Activated B cell treated with CpG ODN at 0.5 μM for 24 hours (primary cell): ENCODE measurements around the gene STX2. TPM values are rescaled to one million over a fixed set of nuclear protein-coding genes. Genes with fewer than 3 reads are reported as not detected.
A peak's percentile ranks its signal among the peaks of the same experiment; 100 is the strongest.
"Not testable (repeated sequence)": the region's sequence is repeated elsewhere in the genome, so short reads cannot be mapped to it uniquely, and the experiment has no call there.

Experiments
- ATAC-seq: fragments of 200-7000 bp; cut with Tn5 transposase; one replicate; pipeline ENCODE4 v1.10.0; 2021; ENCODE audit warnings: low read depth, mild to moderate bottlenecking, moderate library complexity
- CTCF ChIA-PET: fragments of 350-600 bp; sonication (Branson Sonifier 250); formaldehyde crosslinking; loops from one replicate; lab custom pipeline; 2021; ENCODE audit warnings: antibody characterized with exemption; lab: Charles Lee
- POLR2A ChIA-PET: fragments of 350-600 bp; sonication (Branson Sonifier 250); formaldehyde crosslinking; loops from one replicate; lab custom pipeline; 2021; ENCODE audit warnings: antibody characterized with exemption; lab: Charles Lee
- DNase-seq: peaks from one replicate; pipeline ENCODE4 v3.0.0; 2022
- H3K27ac Mint-ChIP-seq: one replicate; pipeline ENCODE4 v1.8.0; 2020; ENCODE audit warnings: mixed read lengths
- H3K27me3 Mint-ChIP-seq: one replicate; pipeline ENCODE4 v1.8.0; 2021; ENCODE audit warnings: mixed read lengths
- H3K36me3 Mint-ChIP-seq: one replicate; pipeline ENCODE4 v1.8.0; 2021; ENCODE audit warnings: low read depth, mixed read lengths
- H3K4me1 Mint-ChIP-seq: one replicate; pipeline ENCODE4 v1.8.0; 2021; ENCODE audit warnings: mixed read lengths
- H3K4me3 Mint-ChIP-seq: one replicate; pipeline ENCODE4 v1.8.0; 2020; ENCODE audit warnings: mild to moderate bottlenecking, mixed read lengths
- H3K9me3 Mint-ChIP-seq: one replicate; pipeline ENCODE4 v1.8.0; 2020; ENCODE audit warnings: mixed read lengths
- CTCF ChIP-seq: fragments of 200-600 bp; IDR thresholded peaks from one replicate; pipeline ENCODE4 v1.8.0; 2022; ENCODE audit warnings: antibody characterized with exemption, mild to moderate bottlenecking
- intact Hi-C: fragments of 100-400 bp; cut with micrococcal nuclease; formaldehyde crosslinking; loops from one replicate; pipeline ENCODE4 v1.15.1; 2024
- total RNA-seq: library from RNA; stranded (reverse); gene quantifications from 2 replicates; pipeline ENCODE4 v1.2.3, GENCODE V29; 2022

STX2 gene
- 11.0 and 11.4 TPM in 2 replicates for total RNA-seq

GRCh38 chr12:130838951-130839769, at the start of gene STX2:
TSS of gene STX2 (minus strand) at chr12:130839250. CDS start at chr12:130839099, 151 bp downstream.
- ChIA-PET POLR2A (interaction anchor here (0.6 kb wide), 1 partner anchor 13 kb away, joined by 3 read pairs; no protein-coding TSS in a partner anchor), CTCF (interaction anchor here (1.3 to 1.6 kb wide), 2 partner anchors 13 to 293 kb away, joined by 3 to 5 read pairs; no protein-coding TSS in a partner anchor)
- intact Hi-C loops = loop anchor here (1.0 kb wide), 3 partner anchors 21 to 141 kb away; no protein-coding TSS in a partner anchor
- H3K27me3 Mint-ChIP-seq = no peaks in the 10 kb centered on the region
- TF ChIP-seq CTCF = no peak
- no peaks in the 10 kb centered on the region for H3K36me3 Mint-ChIP-seq
- peak within 1 kb of the TSS; percentile 83 for H3K4me3 Mint-ChIP-seq
- no peaks in the 10 kb centered on the region for H3K9me3 Mint-ChIP-seq
- DNase-seq (peak; percentile 96), ATAC-seq (peak; percentile 94)
- peak within 1 kb of the TSS; percentile 61 for H3K27ac Mint-ChIP-seq
- peaks cover 18% of the 10 kb centered on the region for H3K4me1 Mint-ChIP-seq

GRCh38 chr12:130887190-130887589, 48.1 kb upstream of the STX2 start:
- POLR2A ChIA-PET, intact Hi-C loops, H3K27me3 Mint-ChIP-seq, ATAC-seq, CTCF ChIA-PET, H3K4me1 Mint-ChIP-seq, H3K4me3 Mint-ChIP-seq, DNase-seq, H3K36me3 Mint-ChIP-seq, H3K9me3 Mint-ChIP-seq, H3K27ac Mint-ChIP-seq: not testable (repeated sequence)

GRCh38 chr12:130881548-130881947, 42.5 kb upstream of the STX2 start:
- Mint-ChIP-seq H3K4me1 (peaks cover 38% of the 10 kb centered on the region), H3K27ac (no peak overlapping the region), H3K4me3 (no peak overlapping the region), H3K36me3 (peaks cover 24% of the 10 kb centered on the region), H3K27me3 (no peaks in the 10 kb centered on the region), H3K9me3 (no peaks in the 10 kb centered on the region)
- DNase-seq = no peak
- no peak for TF ChIP-seq CTCF
- ChIA-PET CTCF (no interaction called here), POLR2A (interaction anchor here (0.6 kb wide), 1 partner anchor 1019 kb away, joined by 3 read pairs; no protein-coding TSS in a partner anchor)
- ATAC-seq = no peak
- intact Hi-C loops = no loop called here

GRCh38 chr12:130881046-130881445, 42.0 kb upstream of the STX2 start:
- H3K4me3 Mint-ChIP-seq = no peak overlapping the region
- H3K4me1 Mint-ChIP-seq = peaks cover 38% of the 10 kb centered on the region
- ChIA-PET POLR2A (no interaction called here), CTCF (no interaction called here)
- peak overlapping the region; percentile 1 for H3K27ac Mint-ChIP-seq
- no peaks in the 10 kb centered on the region for H3K9me3 Mint-ChIP-seq
- ATAC-seq (no peak), DNase-seq (no peak)
- intact Hi-C loops = no loop called here
- peaks cover 29% of the 10 kb centered on the region for H3K36me3 Mint-ChIP-seq
- H3K27me3 Mint-ChIP-seq = no peaks in the 10 kb centered on the region
- TF ChIP-seq CTCF = no peak

GRCh38 chr12:130880411-130880885, 41.4 kb upstream of the STX2 start:
- no peak for TF ChIP-seq CTCF
- Mint-ChIP-seq H3K9me3 (no peaks in the 10 kb centered on the region), H3K4me3 (peak overlapping the region; percentile 78), H3K4me1 (peaks cover 43% of the 10 kb centered on the region), H3K36me3 (peaks cover 35% of the 10 kb centered on the region), H3K27ac (peak overlapping the region; percentile 74), H3K27me3 (no peaks in the 10 kb centered on the region)
- CTCF ChIA-PET = no interaction called here
- ATAC-seq = peak; percentile 53
- POLR2A ChIA-PET = interaction anchor here (1.0 kb wide), 1 partner anchor 100 kb away, joined by 4 read pairs; no protein-coding TSS in a partner anchor
- intact Hi-C loops = no loop called here
- DNase-seq = no peak
